ACC112 (cell line): ENCODE measurements around the gene NT5DC1.

Source experiments
- H2AFZ ChIP-seq: fragments of 200-600 bp; sonication (generic); one replicate; pipeline ENCODE4 v1.6.0; 2017; ENCODE audit warnings: antibody characterized with exemption, low read length; ENCODE audit not compliant: unreplicated experiment
- H3K27ac ChIP-seq: fragments of 200-600 bp; sonication (generic); 2 replicates; pipeline ENCODE4 v1.5.1; 2014; ENCODE audit warnings: low read depth, mild to moderate bottlenecking, antibody characterized with exemption, low read length, moderate library complexity
- H3K27me3 ChIP-seq: fragments of 200-600 bp; sonication (generic); 2 replicates; pipeline ENCODE4 v1.6.1; 2014; ENCODE audit warnings: mild to moderate bottlenecking, antibody characterized with exemption, low read length, moderate library complexity, mixed read lengths; ENCODE audit not compliant: insufficient read depth
- H3K36me3 ChIP-seq: fragments of 200-600 bp; sonication (generic); 2 replicates; pipeline ENCODE4 v1.6.1; 2016; ENCODE audit warnings: mild to moderate bottlenecking, antibody characterized with exemption, low read length, moderate library complexity, mixed read lengths; ENCODE audit not compliant: insufficient read depth
- H3K4me1 ChIP-seq: fragments of 200-600 bp; sonication (generic); one replicate; pipeline ENCODE4 v1.6.1; 2016; ENCODE audit warnings: low read length, mixed read lengths; ENCODE audit not compliant: insufficient read depth, unreplicated experiment, control insufficient read depth
- H3K4me3 ChIP-seq: fragments of 200-600 bp; sonication (generic); 2 replicates; pipeline ENCODE4 v1.5.1; 2014; ENCODE audit warnings: mild to moderate bottlenecking, low read depth, low read length
- H3K79me2 ChIP-seq: fragments of 200-600 bp; sonication (generic); one replicate; pipeline ENCODE4 v1.6.0; 2016; ENCODE audit warnings: low read length; ENCODE audit not compliant: control insufficient read depth, unreplicated experiment, insufficient read depth

Gene NT5DC1

GRCh38 chr6:116070616-116071389 lies 29.9 kb upstream of the NT5DC1 start:
- no peak overlapping the region for H3K4me3 ChIP-seq
- H3K27ac ChIP-seq, result no peak overlapping the region
- no peaks in the 10 kb centered on the region for H3K27me3 ChIP-seq
- no peaks in the 10 kb centered on the region for H3K36me3 ChIP-seq
- H2AFZ ChIP-seq, result no peak overlapping the region
- no peaks in the 10 kb centered on the region for H3K79me2 ChIP-seq
- peaks cover 13% of the 10 kb centered on the region for H3K4me1 ChIP-seq

GRCh38 chr6:116072368-116072767 lies 28.3 kb upstream of the NT5DC1 start:
- H3K27me3 ChIP-seq, result no peaks in the 10 kb centered on the region
- no peak overlapping the region for H3K4me3 ChIP-seq
- no peaks in the 10 kb centered on the region for H3K36me3 ChIP-seq
- H2AFZ ChIP-seq, result no peak overlapping the region
- no peaks in the 10 kb centered on the region for H3K79me2 ChIP-seq
- no peak overlapping the region for H3K27ac ChIP-seq
- peaks cover 13% of the 10 kb centered on the region for H3K4me1 ChIP-seq

- no peaks in the 10 kb centered on the region for H3K27me3 ChIP-seq
- no peaks in the 10 kb centered on the region for H3K79me2 ChIP-seq
- no peak overlapping the region for H3K27ac ChIP-seq
- peaks cover 13% of the 10 kb centered on the region for H3K4me1 ChIP-seq
- H3K4me3 ChIP-seq, result no peak overlapping the region
- H3K36me3 ChIP-seq, result no peaks in the 10 kb centered on the region
- no peak overlapping the region for H2AFZ ChIP-seq
Measured at GRCh38 chr6:116073765-116074440, 26.8 kb upstream of the NT5DC1 start.

- Histone ChIP-seq H3K4me1 (peaks cover 13% of the 10 kb centered on the region), H3K27me3 (no peaks in the 10 kb centered on the region), H3K27ac (no peak overlapping the region), H3K79me2 (no peaks in the 10 kb centered on the region), H3K36me3 (no peaks in the 10 kb centered on the region), H2AFZ (no peak overlapping the region), H3K4me3 (no peak overlapping the region)
Measured at GRCh38 chr6:116074732-116075390, 25.8 kb upstream of the NT5DC1 start.

GRCh38 chr6:116078522-116078921 lies 22.1 kb upstream of the NT5DC1 start:
- peaks cover 5% of the 10 kb centered on the region for H3K4me1 ChIP-seq
- no peak overlapping the region for H2AFZ ChIP-seq
- no peak overlapping the region for H3K4me3 ChIP-seq
- no peaks in the 10 kb centered on the region for H3K79me2 ChIP-seq
- H3K36me3 ChIP-seq, result no peaks in the 10 kb centered on the region
- no peaks in the 10 kb centered on the region for H3K27me3 ChIP-seq
- no peak overlapping the region for H3K27ac ChIP-seq

GRCh38 chr6:116078945-116079344 lies 21.7 kb upstream of the NT5DC1 start:
- Histone ChIP-seq H3K4me1 (peaks cover under 1% of the 10 kb centered on the region), H3K27me3 (no peaks in the 10 kb centered on the region), H3K27ac (no peak overlapping the region), H3K4me3 (no peak overlapping the region), H3K36me3 (no peaks in the 10 kb centered on the region), H3K79me2 (no peaks in the 10 kb centered on the region), H2AFZ (no peak overlapping the region)

GRCh38 chr6:116083052-116083451 lies 17.6 kb upstream of the NT5DC1 start:
- no peak overlapping the region for H3K4me3 ChIP-seq
- H3K79me2 ChIP-seq, result no peaks in the 10 kb centered on the region
- peaks cover 5% of the 10 kb centered on the region for H3K4me1 ChIP-seq
- H3K27me3 ChIP-seq, result no peaks in the 10 kb centered on the region
- H3K36me3 ChIP-seq, result no peaks in the 10 kb centered on the region
- no peak overlapping the region for H2AFZ ChIP-seq
- H3K27ac ChIP-seq, result no peak overlapping the region

- no peak overlapping the region for H2AFZ ChIP-seq
- no peak overlapping the region for H3K4me3 ChIP-seq
- H3K27me3 ChIP-seq, result no peaks in the 10 kb centered on the region
- H3K27ac ChIP-seq, result no peak overlapping the region
- no peaks in the 10 kb centered on the region for H3K79me2 ChIP-seq
- peaks cover 5% of the 10 kb centered on the region for H3K4me1 ChIP-seq
- no peaks in the 10 kb centered on the region for H3K36me3 ChIP-seq
Measured at GRCh38 chr6:116084284-116084683, 16.4 kb upstream of the NT5DC1 start.

- H3K4me1 ChIP-seq, result peaks cover 5% of the 10 kb centered on the region
- no peaks in the 10 kb centered on the region for H3K27me3 ChIP-seq
- no peak overlapping the region for H3K4me3 ChIP-seq
- no peaks in the 10 kb centered on the region for H3K36me3 ChIP-seq
- no peak overlapping the region for H2AFZ ChIP-seq
- no peak overlapping the region for H3K27ac ChIP-seq
- no peaks in the 10 kb centered on the region for H3K79me2 ChIP-seq
Measured at GRCh38 chr6:116087437-116088027, 13.1 kb upstream of the NT5DC1 start.

GRCh38 chr6:116088946-116089345 lies 11.7 kb upstream of the NT5DC1 start:
- Histone ChIP-seq H3K27ac (no peak overlapping the region), H2AFZ (no peak overlapping the region)

More at GRCh38 chr6:116088946-116089345, 11.7 kb upstream of the NT5DC1 start:
- Histone ChIP-seq H3K36me3 (no peaks in the 10 kb centered on the region), H3K27me3 (no peaks in the 10 kb centered on the region), H3K4me3 (no peak overlapping the region), H3K79me2 (no peaks in the 10 kb centered on the region), H3K4me1 (peaks cover 5% of the 10 kb centered on the region)
